HL-60 (cell line): ENCODE results near the gene SLC22A23.

Experiments used
- DNase-seq, 2 experiments: peaks; one replicate each; pipeline ENCODE4 v3.0.0-alpha.2; 2010 to 2020; ENCODE audit warnings: low read depth in 1 of 2, low spot score in 1 of 2
- H3K27ac ChIP-seq: fragments of 250-450 bp; sonication (Bioruptor Pico); replicated peaks from 2 replicates; pipeline ENCODE4 v1.5.1; 2020; ENCODE audit warnings: mild to moderate bottlenecking, moderate library complexity
- H3K27me3 ChIP-seq: fragments of 250-450 bp; sonication (Bioruptor Pico); 2 replicates; pipeline ENCODE4 v1.5.1; 2021; ENCODE audit warnings: mild to moderate bottlenecking, moderate library complexity; ENCODE audit not compliant: insufficient read depth, poor library complexity, severe bottlenecking
- H3K4me3 ChIP-seq: replicated peaks from 2 replicates; pipeline ENCODE4 v1.5.1; 2011; ENCODE audit warnings: mild to moderate bottlenecking, control low read depth, low read length; ENCODE audit not compliant: insufficient read depth
- CTCF ChIP-seq: IDR thresholded peaks from one replicate; pipeline ENCODE4 v1.5.1; 2011; ENCODE audit warnings: low read length, control low read depth, inconsistent platforms; ENCODE audit not compliant: insufficient read depth
- GABPA ChIP-seq: IDR thresholded peaks from 2 replicates; pipeline ENCODE4 v1.6.1; 2012; ENCODE audit warnings: low read depth
- POLR2AphosphoS5 ChIP-seq: IDR thresholded peaks from 2 replicates; pipeline ENCODE4 v1.6.1; 2012; ENCODE audit warnings: low read depth
- REST ChIP-seq: IDR thresholded peaks from 2 replicates; pipeline ENCODE4 v1.6.1; 2012; ENCODE audit warnings: low read depth; ENCODE audit not compliant: insufficient replicate concordance
- SPI1 ChIP-seq: IDR thresholded peaks from 2 replicates; pipeline ENCODE4 v1.6.1; 2012; ENCODE audit warnings: low read depth, mild to moderate bottlenecking, borderline replicate concordance

SLC22A23 gene

GRCh38 chr6:3267162-3267561 is 189.7 kb downstream of the SLC22A23 start:
- Histone ChIP-seq H3K27me3 (no peaks in the 10 kb centered on the region), H3K4me3 (no peak overlapping the region), H3K27ac (no peak overlapping the region)
- no peak for TF ChIP-seq POLR2AphosphoS5
- TF ChIP-seq REST: no peak
- TF ChIP-seq CTCF: no peak
- no peak for TF ChIP-seq GABPA
- no peak for TF ChIP-seq SPI1
- DNase-seq: no peak

- Histone ChIP-seq H3K27me3 (no peaks in the 10 kb centered on the region), H3K4me3 (no peak overlapping the region), H3K27ac (no peak overlapping the region)
- no peak for TF ChIP-seq POLR2AphosphoS5
- no peak for TF ChIP-seq GABPA
- no peak for TF ChIP-seq CTCF
- TF ChIP-seq REST: no peak
- TF ChIP-seq SPI1: no peak
- DNase-seq: no peak
Measured at GRCh38 chr6:3266170-3266569, 190.7 kb downstream of the SLC22A23 start.

GRCh38 chr6:3265671-3266070 is 191.2 kb downstream of the SLC22A23 start:
- Histone ChIP-seq H3K27me3 (no peaks in the 10 kb centered on the region), H3K4me3 (no peak overlapping the region), H3K27ac (no peak overlapping the region)
- TF ChIP-seq GABPA (no peak), REST (no peak), SPI1 (no peak), CTCF (no peak), POLR2AphosphoS5 (no peak)
- DNase-seq: no peak
